ENCODE results near the gene PWWP2B. TPM values are rescaled to one million over a fixed set of nuclear protein-coding genes. Genes with fewer than 3 reads are reported as not detected.

PWWP2B gene
- total and polyA plus RNA-seq, 9 of the 15 experiments (the other 6 are each of a cell fraction or from before 2014, with no cell fraction given): 0.07 to 9.2 (median 1.6) TPM; not detected in 1

DNA sequence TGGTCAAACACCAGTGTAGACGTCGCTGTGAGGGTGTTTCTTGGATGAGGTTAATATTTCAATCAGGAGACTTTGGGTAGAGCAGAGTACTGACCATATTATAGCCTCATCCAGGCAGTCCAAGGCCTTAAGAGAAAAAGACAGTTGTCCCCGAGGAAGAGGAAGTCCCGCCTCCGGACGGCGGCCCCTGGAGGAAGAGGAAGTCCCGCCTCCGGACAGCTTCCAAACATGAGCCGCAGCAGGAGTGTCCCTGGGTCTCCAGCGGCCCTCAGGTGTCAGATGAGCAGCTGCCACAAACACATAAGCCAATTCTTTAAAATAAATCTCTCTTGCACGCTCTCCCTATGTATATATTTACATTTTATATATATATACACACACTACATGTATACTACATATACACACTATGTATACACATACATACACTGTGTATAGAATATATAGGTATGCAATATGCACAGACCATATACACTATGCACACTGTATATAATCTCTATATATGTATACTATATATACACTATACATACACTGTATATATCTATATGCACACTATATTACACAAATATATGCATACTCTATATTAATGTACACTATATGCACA, 37.5 kb downstream of the PWWP2B start:
- in situ Hi-C loops (cut with MboI) (no loop called here), intact Hi-C loops (cut with micrococcal nuclease) (no loop called here)
- Histone ChIP-seq H3K9me3 (replicated peaks; ENCODE audit: control insufficient read depth, insufficient read depth, low read depth, low read length) (no peaks in the 10 kb centered on the region), H3K4me2 (ENCODE audit: insufficient read depth, low read length) (peak overlapping the region; percentile 55), H3K79me2 (ENCODE audit: control insufficient read depth, insufficient read depth, low read length) (no peaks in the 10 kb centered on the region), H4K20me1 (replicated peaks; ENCODE audit: control insufficient read depth, insufficient read depth, low read length) (no peaks in the 10 kb centered on the region), H3K9me1 (ENCODE audit: control insufficient read depth, insufficient read depth, low read length) (no peaks in the 10 kb centered on the region), H2AFZ (ENCODE audit: low read depth, low read length) (peak overlapping the region; percentile 96), H3K27me3 (ENCODE audit: control insufficient read depth in 2 of 2, insufficient read depth in 2 of 2, low read length in 2 of 2) (no peaks in the 10 kb centered on the region), H3K4me3 (no peak overlapping the region), H3K27ac (ENCODE audit: extremely low read depth, low read depth, low read length) (peak overlapping the region; percentile 60; the same call in 2 of the 3 replicates), H3K4me1 (replicated peaks in 1 of 2; ENCODE audit: control insufficient read depth in 2 of 2, insufficient read depth in 2 of 2, low read length in 2 of 2) (peaks cover 0 to 36% of the 10 kb centered on the region in 2 experiments; a peak in 3 of 5 replicates), H3K36me3 (ENCODE audit: control insufficient read depth, insufficient read depth, low read length) (no peaks in the 10 kb centered on the region), H3K9ac (ENCODE audit: insufficient read depth in 1 of 2, low read depth in 2 of 2, low read length in 2 of 2) (no peak overlapping the region)
- DNase-seq (ENCODE audit: extremely low read depth in 1 of 4, low spot score in 3 of 4) (peak; percentile 49 to 73 (median 64)), FAIRE-seq (peak; percentile 46), ATAC-seq (peak; percentile 91)
- BruUV-seq (replicated peaks): no TSS peak
- ChIA-PET CTCF (ENCODE audit: low intra/inter-chr PET ratio) (no interaction called here), POLR2A (interaction anchor here (0.6 kb wide), 1 partner anchor 13 kb away, joined by 3 read pairs; no protein-coding TSS in a partner anchor)
- 21% methylated on average over 10 of the region's 12 CpGs for WGBS (ENCODE audit: insufficient coverage, low coverage, missing lambda C conversion rate)
- no peak for TF ChIP-seq ZNF324 (CRISPR knock-in tag; IDR thresholded peaks at IDR 0.05)
- TF ChIP-seq ZNF140 (CRISPR knock-in tag; IDR thresholded peaks at IDR 0.05): no peak
- TF ChIP-seq CBFB (CRISPR knock-in tag; IDR thresholded peaks at IDR 0.05): no peak
- TF ChIP-seq, protein P1, sequence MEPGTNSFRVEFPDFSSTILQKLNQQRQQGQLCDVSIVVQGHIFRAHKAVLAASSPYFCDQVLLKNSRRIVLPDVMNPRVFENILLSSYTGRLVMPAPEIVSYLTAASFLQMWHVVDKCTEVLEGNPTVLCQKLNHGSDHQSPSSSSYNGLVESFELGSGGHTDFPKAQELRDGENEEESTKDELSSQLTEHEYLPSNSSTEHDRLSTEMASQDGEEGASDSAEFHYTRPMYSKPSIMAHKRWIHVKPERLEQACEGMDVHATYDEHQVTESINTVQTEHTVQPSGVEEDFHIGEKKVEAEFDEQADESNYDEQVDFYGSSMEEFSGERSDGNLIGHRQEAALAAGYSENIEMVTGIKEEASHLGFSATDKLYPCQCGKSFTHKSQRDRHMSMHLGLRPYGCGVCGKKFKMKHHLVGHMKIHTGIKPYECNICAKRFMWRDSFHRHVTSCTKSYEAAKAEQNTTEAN (CRISPR knock-in tag; IDR thresholded peaks at IDR 0.05): no peak
- TF ChIP-seq GABPA (tag; conservative IDR thresholded peaks at IDR 0.05; ENCODE audit: low read depth): peak; percentile 92
- TF ChIP-seq, protein P2, sequence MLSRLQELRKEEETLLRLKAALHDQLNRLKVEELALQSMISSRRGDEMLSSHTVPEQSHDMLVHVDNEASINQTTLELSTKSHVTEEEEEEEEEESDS (CRISPR knock-in tag; IDR thresholded peaks at IDR 0.05): no peak
- TF ChIP-seq, protein P3, sequence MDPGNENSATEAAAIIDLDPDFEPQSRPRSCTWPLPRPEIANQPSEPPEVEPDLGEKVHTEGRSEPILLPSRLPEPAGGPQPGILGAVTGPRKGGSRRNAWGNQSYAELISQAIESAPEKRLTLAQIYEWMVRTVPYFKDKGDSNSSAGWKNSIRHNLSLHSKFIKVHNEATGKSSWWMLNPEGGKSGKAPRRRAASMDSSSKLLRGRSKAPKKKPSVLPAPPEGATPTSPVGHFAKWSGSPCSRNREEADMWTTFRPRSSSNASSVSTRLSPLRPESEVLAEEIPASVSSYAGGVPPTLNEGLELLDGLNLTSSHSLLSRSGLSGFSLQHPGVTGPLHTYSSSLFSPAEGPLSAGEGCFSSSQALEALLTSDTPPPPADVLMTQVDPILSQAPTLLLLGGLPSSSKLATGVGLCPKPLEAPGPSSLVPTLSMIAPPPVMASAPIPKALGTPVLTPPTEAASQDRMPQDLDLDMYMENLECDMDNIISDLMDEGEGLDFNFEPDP (CRISPR knock-in tag; IDR thresholded peaks at IDR 0.05): no peak
- TF ChIP-seq ZNF586 (CRISPR knock-in tag; conservative IDR thresholded peaks at IDR 0.05): no peak
- TF ChIP-seq EWSR1 (IDR thresholded peaks at IDR 0.05; ENCODE audit: borderline replicate concordance, low read depth, partially characterized antibody): no peak
- TF ChIP-seq SRF (CRISPR knock-in tag; IDR thresholded peaks at IDR 0.05): no peak
- no peak for TF ChIP-seq NR2F6 (CRISPR knock-in tag; IDR thresholded peaks at IDR 0.05)
- TF ChIP-seq, protein P4, sequence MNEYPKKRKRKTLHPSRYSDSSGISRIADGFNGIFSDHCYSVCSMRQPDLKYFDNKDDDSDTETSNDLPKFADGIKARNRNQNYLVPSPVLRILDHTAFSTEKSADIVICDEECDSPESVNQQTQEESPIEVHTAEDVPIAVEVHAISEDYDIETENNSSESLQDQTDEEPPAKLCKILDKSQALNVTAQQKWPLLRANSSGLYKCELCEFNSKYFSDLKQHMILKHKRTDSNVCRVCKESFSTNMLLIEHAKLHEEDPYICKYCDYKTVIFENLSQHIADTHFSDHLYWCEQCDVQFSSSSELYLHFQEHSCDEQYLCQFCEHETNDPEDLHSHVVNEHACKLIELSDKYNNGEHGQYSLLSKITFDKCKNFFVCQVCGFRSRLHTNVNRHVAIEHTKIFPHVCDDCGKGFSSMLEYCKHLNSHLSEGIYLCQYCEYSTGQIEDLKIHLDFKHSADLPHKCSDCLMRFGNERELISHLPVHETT (CRISPR knock-in tag; conservative IDR thresholded peaks at IDR 0.05 in 1 of 2, IDR thresholded peaks at IDR 0.05 in 1 of 2): no peak
- TF ChIP-seq KDM5B (IDR thresholded peaks at IDR 0.05; ENCODE audit: insufficient replicate concordance, low read depth, low read length): peak; percentile 21
- TF ChIP-seq PPARD (CRISPR knock-in tag; IDR thresholded peaks at IDR 0.05): no peak
- no peak for TF ChIP-seq PHF20 (IDR thresholded peaks at IDR 0.05; ENCODE audit: partially characterized antibody)
- TF ChIP-seq NBN (IDR thresholded peaks at IDR 0.05; ENCODE audit: low read depth): no peak

All from K562 (cell line).